Measurements from ENCODE around the gene BBS4.
"Not testable (repeated sequence)": the region's sequence is repeated elsewhere in the genome, so short reads cannot be mapped to it uniquely, and the experiment has no call there.

Gene BBS4

GRCh38 chr15:72685925-72686794 lies at the start of gene BBS4, which contains the start of gene HIGD2B:
TSS of gene BBS4 (plus strand) at chr15:72686207. CDS start at chr15:72686228, 21 bp downstream.
TSS of gene HIGD2B (minus strand) at chr15:72686182. CDS start at chr15:72676374, 9,808 bp downstream.
- no peak for DNase-seq

- DNase-seq, result not testable (repeated sequence)
Observed at GRCh38 chr15:72636519-72637282, 49.3 kb upstream of the BBS4 start.

GRCh38 chr15:72639759-72640483 lies 46.1 kb upstream of the BBS4 start:
- DNase-seq, result not testable (repeated sequence)

GRCh38 chr15:72642271-72642670 lies 43.7 kb upstream of the BBS4 start:
- DNase-seq, result not testable (repeated sequence)

- not testable (repeated sequence) for DNase-seq
Observed at GRCh38 chr15:72648631-72649253, 37.3 kb upstream of the BBS4 start.

GRCh38 chr15:72654397-72654796 lies 31.6 kb upstream of the BBS4 start, which contains the start of gene GOLGA6B:
TSS of gene GOLGA6B (plus strand) at chr15:72654697. CDS start at chr15:72654738, 41 bp downstream.
- not testable (repeated sequence) for DNase-seq

- not testable (repeated sequence) for DNase-seq
Observed at GRCh38 chr15:72656014-72656413, 30.0 kb upstream of the BBS4 start.

GRCh38 chr15:72661081-72661480 lies 24.9 kb upstream of the BBS4 start:
- DNase-seq, result not testable (repeated sequence)

GRCh38 chr15:72663931-72664330 lies 22.1 kb upstream of the BBS4 start:
- not testable (repeated sequence) for DNase-seq

- not testable (repeated sequence) for DNase-seq
Observed at GRCh38 chr15:72665706-72666105, 20.3 kb upstream of the BBS4 start.

- not testable (repeated sequence) for DNase-seq
Observed at GRCh38 chr15:72669803-72670202, 16.2 kb upstream of the BBS4 start.

- not testable (repeated sequence) for DNase-seq
Observed at GRCh38 chr15:72670656-72671352, 15.2 kb upstream of the BBS4 start.

GRCh38 chr15:72671525-72671924 lies 14.5 kb upstream of the BBS4 start:
- no peak for DNase-seq

GRCh38 chr15:72676838-72677237 lies 9.2 kb upstream of the BBS4 start:
- DNase-seq, result no peak

GRCh38 chr15:72680931-72681330 lies 5.1 kb upstream of the BBS4 start:
- no peak for DNase-seq

- no peak for DNase-seq
Observed at GRCh38 chr15:72682772-72683171, 3.2 kb upstream of the BBS4 start.

- DNase-seq, result no peak
Observed at GRCh38 chr15:72685301-72685924, 594 bp upstream of the BBS4 start.

- no peak for DNase-seq
Observed at GRCh38 chr15:72688697-72689096, 2.7 kb downstream of the BBS4 start.

GRCh38 chr15:72690938-72691337 lies 4.9 kb downstream of the BBS4 start:
- no peak for DNase-seq

GRCh38 chr15:72698938-72699337 lies 12.9 kb downstream of the BBS4 start:
- DNase-seq, result no peak

GRCh38 chr15:72700076-72700475 lies 14.1 kb downstream of the BBS4 start:
- DNase-seq, result no peak
